K562 (cell line): ENCODE results near the gene DHRS13. TPM values are rescaled to one million over a fixed set of nuclear protein-coding genes. Genes with fewer than 3 reads are reported as not detected.
A peak's percentile ranks its signal among the peaks of the same experiment; 100 is the strongest.

ENCODE experiments used
- C11orf30 ChIP-seq: fragments of 450-650 bp; IDR thresholded peaks from 2 replicates; pipeline ENCODE4 v1.6.1; 2016; ENCODE audit warnings: low read depth, mild to moderate bottlenecking
- EGR1 ChIP-seq: fragments of 450-650 bp; conservative IDR thresholded peaks from 2 replicates; pipeline ENCODE4 v1.6.1; 2017; ENCODE audit warnings: mild to moderate bottlenecking
- EP400 ChIP-seq: fragments of 450-650 bp; IDR thresholded peaks from 2 replicates; pipeline ENCODE4 v1.6.1; 2017; ENCODE audit warnings: antibody characterized with exemption, mild to moderate bottlenecking, moderate library complexity
- HDAC2 ChIP-seq: fragments of 450-650 bp; IDR thresholded peaks from 2 replicates; pipeline ENCODE4 v1.6.1; 2016; ENCODE audit warnings: mild to moderate bottlenecking
- HMG20B ChIP-seq: fragments of 250-450 bp; sonication (Bioruptor Pico); IDR thresholded peaks from 2 replicates; pipeline ENCODE4 v1.5.0; 2021; ENCODE audit warnings: mild to moderate bottlenecking
- POLR2AphosphoS5 ChIP-seq: IDR thresholded peaks from 2 replicates; pipeline ENCODE4 v1.6.1; 2011; ENCODE audit warnings: mild to moderate bottlenecking, low read depth, low read length, moderate library complexity; ENCODE audit not compliant: control insufficient read depth, insufficient read depth
- POLR2G ChIP-seq: fragments of 200-400 bp; formaldehyde crosslinking; IDR thresholded peaks from 2 replicates; pipeline ENCODE4 v1.6.1; 2017; ENCODE audit warnings: low read depth, mild to moderate bottlenecking, antibody characterized with exemption, low read length, moderate library complexity
- RHOXF2B ChIP-seq: fragments of 250-450 bp; sonication (Bioruptor Pico); conservative IDR thresholded peaks from 2 replicates; pipeline ENCODE4 v1.5.1; 2021
- TCF7 ChIP-seq: sonication (generic); IDR thresholded peaks from 2 replicates; pipeline ENCODE4 v1.6.1; 2016; ENCODE audit warnings: antibody characterized with exemption, borderline replicate concordance
- ZNF263 ChIP-seq: sonication (generic); formaldehyde crosslinking; IDR thresholded peaks from 2 replicates; pipeline ENCODE4 v1.8.0; 2022; ENCODE audit warnings: mild to moderate bottlenecking, missing genetic modification reagents, borderline replicate concordance
- ZNF316 ChIP-seq: fragments of 450-650 bp; IDR thresholded peaks from 2 replicates; pipeline ENCODE4 v1.6.1; 2016
- ZNF655 ChIP-seq: fragments of 250-450 bp; sonication (Bioruptor Pico); IDR thresholded peaks from 2 replicates; pipeline ENCODE4 v1.5.0; 2021
- polyA plus RNA-seq, 8 experiments: library from polyadenylated mRNA; depleted of rRNA in 4 of 8; stranded (reverse) in 5 of 8; unstranded in 3 of 8; fragments of >200 nt; fragmentation: Nextera tagmentation in 2 of 8; fragmentation: Illumina TruSeq in 1 of 8; extraction: Ambion mirVana in 2 of 8; extraction: Trizol in 1 of 8; gene quantifications; 2 replicates each; pipeline versions ENCODE4 v1.2.1 to v1.2.3, GENCODE V29; 2011 to 2014; ENCODE audit warnings: inconsistent platforms in 1 of 8, missing spikeins in 1 of 8
- total RNA-seq, 7 experiments: library from RNA; depleted of rRNA in 6 of 7; stranded (reverse); fragments of >200 nt in 6 of 7; fragmentation: Illumina TruSeq in 2 of 7; extraction: Trizol in 2 of 7; gene quantifications; 2 replicates each; pipeline versions ENCODE4 v1.2.1 to v1.2.3, GENCODE V29; 2011 to 2021; ENCODE audit warnings: low replicate concordance in 1 of 7
- TF ChIP-seq, protein P1 (sequence below): fragments of 450-650 bp; IDR thresholded peaks from 2 replicates; pipeline ENCODE4 v1.6.1; 2016
- TF ChIP-seq, protein P2 (sequence below): fragments of 250-450 bp; sonication (Bioruptor Pico); IDR thresholded peaks from 2 replicates; pipeline ENCODE4 v1.5.0; 2022; ENCODE audit warnings: mild to moderate bottlenecking

DHRS13 gene
- total and polyA plus RNA-seq, 9 of the 15 experiments (the other 6 are each of a cell fraction or from before 2014, with no cell fraction given), result 0.32 to 52.3 (median 34.3) TPM; not detected in 1

DNA sequence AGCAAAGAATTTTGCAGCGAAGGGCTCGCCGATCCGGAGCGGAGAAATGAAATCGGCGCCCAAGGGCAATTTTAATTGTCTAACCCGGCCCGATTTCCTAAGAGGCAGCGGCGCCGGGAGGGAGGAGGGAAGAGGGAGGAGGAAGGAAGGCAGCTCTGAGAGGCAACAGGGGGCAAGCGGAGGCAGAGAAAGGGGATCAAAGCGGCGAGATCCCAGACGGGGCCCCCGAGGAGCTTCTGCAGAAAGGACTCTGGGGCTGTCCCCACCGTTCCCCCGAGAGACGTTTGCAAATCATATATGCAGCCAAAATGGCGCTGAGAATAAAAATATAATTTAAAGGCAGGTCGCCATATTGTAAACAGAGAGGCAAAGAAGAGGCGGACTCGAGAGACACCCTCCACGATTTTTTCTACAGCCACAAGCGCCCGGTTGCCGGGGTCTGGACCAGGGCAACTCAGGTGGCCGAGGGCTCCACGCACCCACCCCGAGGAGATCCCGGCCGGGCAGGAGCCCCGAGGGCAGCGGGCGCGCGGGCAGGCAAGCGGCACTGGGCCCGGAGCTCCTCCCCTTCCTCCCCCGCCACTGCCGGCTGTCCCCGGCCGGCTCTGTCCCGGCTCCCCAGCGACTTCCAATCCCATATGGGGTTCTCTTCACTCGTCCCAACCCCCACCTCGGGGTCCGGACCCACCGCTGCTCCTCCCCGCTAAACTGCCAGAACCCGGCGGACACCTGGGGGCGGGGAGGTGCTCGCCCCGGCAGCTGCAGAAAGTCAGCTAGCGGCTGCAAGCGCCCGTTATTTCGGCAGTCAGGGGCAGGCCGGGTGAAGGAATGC is 46.5 kb upstream of the DHRS13 start (continued):
- TF ChIP-seq ZNF655, result no peak
- TF ChIP-seq RHOXF2B (CRISPR knock-in tag), result no peak
- TF ChIP-seq, protein P1, sequence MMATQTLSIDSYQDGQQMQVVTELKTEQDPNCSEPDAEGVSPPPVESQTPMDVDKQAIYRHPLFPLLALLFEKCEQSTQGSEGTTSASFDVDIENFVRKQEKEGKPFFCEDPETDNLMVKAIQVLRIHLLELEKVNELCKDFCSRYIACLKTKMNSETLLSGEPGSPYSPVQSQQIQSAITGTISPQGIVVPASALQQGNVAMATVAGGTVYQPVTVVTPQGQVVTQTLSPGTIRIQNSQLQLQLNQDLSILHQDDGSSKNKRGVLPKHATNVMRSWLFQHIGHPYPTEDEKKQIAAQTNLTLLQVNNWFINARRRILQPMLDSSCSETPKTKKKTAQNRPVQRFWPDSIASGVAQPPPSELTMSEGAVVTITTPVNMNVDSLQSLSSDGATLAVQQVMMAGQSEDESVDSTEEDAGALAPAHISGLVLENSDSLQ, result no peak
- no peak for TF ChIP-seq ZNF316
- peak; percentile 5; the same call in 1 of the 2 replicates for TF ChIP-seq POLR2AphosphoS5
- TF ChIP-seq, protein P2, sequence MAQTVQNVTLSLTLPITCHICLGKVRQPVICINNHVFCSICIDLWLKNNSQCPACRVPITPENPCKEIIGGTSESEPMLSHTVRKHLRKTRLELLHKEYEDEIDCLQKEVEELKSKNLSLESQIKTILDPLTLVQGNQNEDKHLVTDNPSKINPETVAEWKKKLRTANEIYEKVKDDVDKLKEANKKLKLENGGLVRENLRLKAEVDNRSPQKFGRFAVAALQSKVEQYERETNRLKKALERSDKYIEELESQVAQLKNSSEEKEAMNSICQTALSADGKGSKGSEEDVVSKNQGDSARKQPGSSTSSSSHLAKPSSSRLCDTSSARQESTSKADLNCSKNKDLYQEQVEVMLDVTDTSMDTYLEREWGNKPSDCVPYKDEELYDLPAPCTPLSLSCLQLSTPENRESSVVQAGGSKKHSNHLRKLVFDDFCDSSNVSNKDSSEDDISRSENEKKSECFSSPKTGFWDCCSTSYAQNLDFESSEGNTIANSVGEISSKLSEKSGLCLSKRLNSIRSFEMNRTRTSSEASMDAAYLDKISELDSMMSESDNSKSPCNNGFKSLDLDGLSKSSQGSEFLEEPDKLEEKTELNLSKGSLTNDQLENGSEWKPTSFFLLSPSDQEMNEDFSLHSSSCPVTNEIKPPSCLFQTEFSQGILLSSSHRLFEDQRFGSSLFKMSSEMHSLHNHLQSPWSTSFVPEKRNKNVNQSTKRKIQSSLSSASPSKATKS (CRISPR knock-in tag), result no peak
- peak; percentile 63 for TF ChIP-seq EGR1
- TF ChIP-seq EP400, result peak; percentile 39; the same call in 1 of the 2 replicates
- peak; percentile 93 for TF ChIP-seq HDAC2
- TF ChIP-seq C11orf30, result no peak
- peak; percentile 99 for TF ChIP-seq ZNF263 (CRISPR knock-in tag)
- TF ChIP-seq HMG20B (CRISPR knock-in tag), result peak; percentile 93
- peak; percentile 70 for TF ChIP-seq POLR2G
- TF ChIP-seq TCF7, result 0 out of 2 replicates have a peak, but pooled peaks have one; percentile 22
- TF ChIP-seq, all 486 proteins: peak for 53
